Activated naive CD8-positive, alpha-beta T cell treated with anti-CD3 and anti-CD28 coated beads for 36 hours (primary cell): Measurements from ENCODE around the gene U2SURP. TPM values are rescaled to one million over a fixed set of nuclear protein-coding genes. Genes with fewer than 3 reads are reported as not detected.
"Not testable (repeated sequence)": the region's sequence is repeated elsewhere in the genome, so short reads cannot be mapped to it uniquely, and the experiment has no call there.

Source experiments
- DNase-seq: peaks from one replicate; pipeline ENCODE4 v3.0.0; 2021
- H3K27ac Mint-ChIP-seq: one replicate; pipeline ENCODE4 v1.8.0; 2022; ENCODE audit warnings: mild to moderate bottlenecking, moderate library complexity, mixed read lengths
- H3K27me3 Mint-ChIP-seq: one replicate; pipeline ENCODE4 v1.8.0; 2022; ENCODE audit warnings: mild to moderate bottlenecking, mixed read lengths
- H3K36me3 Mint-ChIP-seq: one replicate; pipeline ENCODE4 v1.8.0; 2021; ENCODE audit warnings: mild to moderate bottlenecking, mixed read lengths
- H3K4me1 Mint-ChIP-seq: one replicate; pipeline ENCODE4 v1.8.0; 2021; ENCODE audit warnings: mixed read lengths
- H3K4me3 Mint-ChIP-seq: one replicate; pipeline ENCODE4 v1.8.0; 2022; ENCODE audit warnings: mild to moderate bottlenecking, moderate library complexity, mixed read lengths
- H3K9me3 Mint-ChIP-seq: one replicate; pipeline ENCODE4 v1.8.0; 2022; ENCODE audit warnings: mixed read lengths
- total RNA-seq, 2 experiments: library from RNA; stranded (reverse); gene quantifications; one replicate each; pipeline ENCODE4 v1.2.3, GENCODE V29; 2021

The U2SURP gene
- total RNA-seq, 2 experiments from 2014 or later = 201 to 209 TPM

DNA sequence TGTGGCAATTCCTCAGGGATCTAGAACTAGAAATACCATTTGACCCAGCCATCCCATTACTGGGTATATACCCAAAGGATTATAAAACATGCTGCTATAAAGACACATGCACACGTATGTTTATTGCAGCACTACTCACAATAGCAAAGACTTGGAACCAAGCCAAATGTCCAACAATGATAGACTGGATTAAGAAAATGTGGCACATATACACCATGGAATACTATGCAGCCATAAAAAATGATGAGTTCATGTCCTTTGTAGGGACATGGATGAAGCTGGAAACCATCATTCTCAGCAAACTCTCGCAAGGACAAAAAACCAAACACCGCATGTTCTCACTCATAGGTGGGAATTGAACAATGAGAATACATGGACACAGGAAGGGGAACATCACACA lies 12.5 kb upstream of the U2SURP start:
- H3K4me1 Mint-ChIP-seq, H3K4me3 Mint-ChIP-seq, DNase-seq, H3K27ac Mint-ChIP-seq, H3K36me3 Mint-ChIP-seq, H3K9me3 Mint-ChIP-seq: not testable (repeated sequence)
- peaks cover 15% of the 10 kb centered on the region for H3K27me3 Mint-ChIP-seq

- Mint-ChIP-seq H3K27ac (no peak overlapping the region), H3K36me3 (no peaks in the 10 kb centered on the region), H3K27me3 (peaks cover 22% of the 10 kb centered on the region), H3K9me3 (no peaks in the 10 kb centered on the region), H3K4me3 (no peak overlapping the region), H3K4me1 (peaks cover 5% of the 10 kb centered on the region)
- no peak for DNase-seq
These were observed 10.6 kb upstream of the U2SURP start for GRCh38 chr3:142990721-142991120.

DNA sequence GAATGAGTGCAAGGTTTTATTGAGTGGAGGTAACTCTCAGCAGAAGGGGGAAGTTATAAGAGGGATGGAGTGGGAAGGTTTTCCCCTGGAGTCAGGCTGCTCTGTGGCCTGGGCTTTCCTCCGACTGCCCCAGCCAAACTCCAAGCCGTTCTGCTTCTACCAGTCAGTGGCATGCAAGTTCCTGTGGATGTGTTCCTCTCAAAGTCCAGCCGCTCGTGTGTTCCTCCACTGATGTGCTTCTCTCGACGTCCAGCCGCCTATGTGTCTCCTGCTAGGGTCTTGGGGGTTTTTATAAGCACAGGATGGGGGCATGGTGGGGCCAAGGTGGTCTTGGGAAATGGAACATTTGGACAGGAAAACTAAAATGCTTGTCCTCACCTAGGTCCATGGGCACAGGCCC lies 9.0 kb upstream of the U2SURP start:
- DNase-seq = no peak
- Mint-ChIP-seq H3K4me1 (peaks cover 5% of the 10 kb centered on the region), H3K9me3 (no peaks in the 10 kb centered on the region), H3K4me3 (no peak overlapping the region), H3K27ac (no peak overlapping the region), H3K27me3 (peaks cover 28% of the 10 kb centered on the region), H3K36me3 (no peaks in the 10 kb centered on the region)

GRCh38 chr3:142993958-142994442 lies 7.4 kb upstream of the U2SURP start:
- H3K27me3 Mint-ChIP-seq = peaks cover 24% of the 10 kb centered on the region
- peaks cover 5% of the 10 kb centered on the region for H3K4me1 Mint-ChIP-seq
- no peaks in the 10 kb centered on the region for H3K9me3 Mint-ChIP-seq
- no peaks in the 10 kb centered on the region for H3K36me3 Mint-ChIP-seq
- DNase-seq = peak; percentile 47
- no peak overlapping the region for H3K4me3 Mint-ChIP-seq
- H3K27ac Mint-ChIP-seq = no peak overlapping the region

DNA sequence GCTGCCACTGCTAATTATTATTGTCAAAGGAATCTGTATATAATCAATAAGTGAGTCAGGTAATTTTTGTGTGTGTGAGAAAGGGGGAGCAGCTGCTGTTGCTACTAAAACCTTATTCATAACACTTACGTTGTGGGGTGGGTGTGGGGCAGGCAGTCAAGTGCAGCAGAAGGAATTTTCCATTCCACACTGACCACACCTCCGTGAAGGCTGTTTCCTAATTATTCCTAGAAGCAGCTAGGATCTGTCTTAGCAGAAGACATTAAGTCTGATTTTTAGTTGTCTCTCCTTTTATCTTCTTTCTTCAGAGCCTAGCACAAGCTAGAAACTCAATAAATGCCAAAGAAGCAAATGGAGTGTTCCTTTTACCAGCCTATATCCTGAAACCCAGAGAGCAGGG lies 4.0 kb upstream of the U2SURP start:
- H3K27me3 Mint-ChIP-seq = peaks cover 19% of the 10 kb centered on the region
- no peaks in the 10 kb centered on the region for H3K9me3 Mint-ChIP-seq
- no peak overlapping the region for H3K4me3 Mint-ChIP-seq
- H3K27ac Mint-ChIP-seq = no peak overlapping the region
- peaks cover 16% of the 10 kb centered on the region for H3K4me1 Mint-ChIP-seq
- DNase-seq = no peak
- peaks cover 5% of the 10 kb centered on the region for H3K36me3 Mint-ChIP-seq

GRCh38 chr3:142998439-142998838 lies 2.9 kb upstream of the U2SURP start:
- Mint-ChIP-seq H3K4me3 (no peak overlapping the region), H3K9me3 (no peaks in the 10 kb centered on the region), H3K4me1 (peaks cover 18% of the 10 kb centered on the region), H3K27me3 (peaks cover 15% of the 10 kb centered on the region), H3K27ac (no peak overlapping the region), H3K36me3 (peaks cover 12% of the 10 kb centered on the region)
- DNase-seq = no peak

GRCh38 chr3:142999881-143000280 lies 1.5 kb upstream of the U2SURP start:
- DNase-seq = no peak
- peaks cover 14% of the 10 kb centered on the region for H3K36me3 Mint-ChIP-seq
- H3K9me3 Mint-ChIP-seq = no peaks in the 10 kb centered on the region
- H3K4me1 Mint-ChIP-seq = peaks cover 18% of the 10 kb centered on the region
- H3K27me3 Mint-ChIP-seq = peaks cover 6% of the 10 kb centered on the region
- peak overlapping the region; percentile 94 for H3K4me3 Mint-ChIP-seq
- H3K27ac Mint-ChIP-seq = peak overlapping the region; percentile 42

DNA sequence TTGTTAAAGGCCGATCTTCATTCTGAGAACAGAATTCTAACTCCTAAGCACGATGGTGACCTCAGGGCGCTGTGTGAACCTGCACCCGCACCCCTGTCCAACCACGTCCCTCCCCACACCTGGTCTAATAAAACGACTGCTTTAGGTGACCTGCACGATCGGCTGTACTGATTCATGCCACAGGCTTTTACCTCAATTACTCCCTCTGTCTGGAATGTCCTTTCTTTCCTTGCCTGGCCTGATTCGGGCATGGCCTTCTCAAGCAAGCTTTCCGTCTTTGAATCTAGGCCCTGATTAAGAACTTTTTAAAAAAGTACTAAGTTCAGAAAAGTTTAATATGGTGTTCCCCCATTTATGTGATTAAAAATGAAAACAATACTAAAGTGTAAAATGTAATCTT lies 842 bp upstream of the U2SURP start:
- H3K36me3 Mint-ChIP-seq = peaks cover 14% of the 10 kb centered on the region
- H3K9me3 Mint-ChIP-seq = no peaks in the 10 kb centered on the region
- peak overlapping the region; percentile 94 for H3K4me3 Mint-ChIP-seq
- DNase-seq = no peak
- H3K4me1 Mint-ChIP-seq = peaks cover 23% of the 10 kb centered on the region
- H3K27me3 Mint-ChIP-seq = peaks cover 6% of the 10 kb centered on the region
- H3K27ac Mint-ChIP-seq = peak overlapping the region; percentile 98

GRCh38 chr3:143001034-143001368 lies 369 bp upstream of the U2SURP start:
- H3K36me3 Mint-ChIP-seq = peaks cover 14% of the 10 kb centered on the region
- H3K9me3 Mint-ChIP-seq = no peaks in the 10 kb centered on the region
- peak; percentile 69 for DNase-seq
- H3K4me3 Mint-ChIP-seq = peak overlapping the region; percentile 94
- H3K4me1 Mint-ChIP-seq = peaks cover 25% of the 10 kb centered on the region
- peaks cover 6% of the 10 kb centered on the region for H3K27me3 Mint-ChIP-seq
- H3K27ac Mint-ChIP-seq = peak overlapping the region; percentile 98

- H3K36me3 Mint-ChIP-seq = peaks cover 17% of the 10 kb centered on the region
- H3K27me3 Mint-ChIP-seq = no peaks in the 10 kb centered on the region
- H3K9me3 Mint-ChIP-seq = no peaks in the 10 kb centered on the region
- DNase-seq = peak; percentile 7
- peak overlapping the region; percentile 94 for H3K4me3 Mint-ChIP-seq
- peaks cover 33% of the 10 kb centered on the region for H3K4me1 Mint-ChIP-seq
- peak overlapping the region; percentile 98 for H3K27ac Mint-ChIP-seq
These were observed 828 bp downstream of the U2SURP start for GRCh38 chr3:143002083-143002712.

DNA sequence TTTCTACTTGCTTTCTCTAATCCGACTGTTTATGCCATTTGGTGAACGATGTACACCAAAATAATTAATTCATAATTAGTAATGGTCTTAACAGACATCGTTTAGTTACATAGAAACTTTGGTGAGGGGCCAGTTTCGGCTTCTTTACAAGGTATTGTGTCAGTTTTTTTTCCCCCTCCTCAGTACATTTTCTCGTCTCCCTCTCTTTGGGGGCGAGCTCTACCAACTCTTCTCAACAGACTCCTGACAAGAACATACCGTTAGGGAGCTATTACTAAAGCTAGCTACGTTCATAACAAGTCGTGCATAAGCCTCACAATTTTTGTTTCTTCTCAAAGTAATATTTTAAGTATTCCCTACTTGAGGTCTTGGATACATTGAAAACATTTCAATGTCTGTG lies 1.4 kb downstream of the U2SURP start:
- Mint-ChIP-seq H3K27me3 (no peaks in the 10 kb centered on the region), H3K36me3 (peaks cover 17% of the 10 kb centered on the region), H3K4me1 (peaks cover 37% of the 10 kb centered on the region), H3K9me3 (no peaks in the 10 kb centered on the region), H3K27ac (peak overlapping the region; percentile 98), H3K4me3 (peak overlapping the region; percentile 94)
- DNase-seq = no peak

DNA sequence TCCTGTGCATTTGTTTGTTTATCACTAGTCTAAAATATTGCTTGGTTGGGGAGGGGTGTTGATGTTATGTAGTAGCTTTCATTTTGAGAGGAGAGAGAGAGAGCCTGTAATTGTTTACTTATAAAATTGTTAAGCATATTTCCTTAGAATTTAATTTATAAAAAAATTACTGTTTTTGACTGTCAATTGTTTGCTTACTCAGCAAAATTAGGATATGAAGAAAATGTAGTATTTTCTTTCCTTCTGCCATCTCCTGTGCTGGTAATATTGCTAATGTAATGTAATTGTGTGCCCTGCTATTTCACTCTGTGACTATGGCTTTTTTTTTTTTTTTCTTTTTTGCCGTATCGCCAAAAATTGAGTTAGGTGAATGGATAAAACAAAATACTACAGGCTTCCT lies 3.5 kb downstream of the U2SURP start:
- Mint-ChIP-seq H3K36me3 (peaks cover 17% of the 10 kb centered on the region), H3K4me1 (peaks cover 50% of the 10 kb centered on the region), H3K27me3 (no peaks in the 10 kb centered on the region), H3K27ac (no peak overlapping the region), H3K9me3 (no peaks in the 10 kb centered on the region), H3K4me3 (peak overlapping the region; percentile 62)
- DNase-seq = no peak

- Mint-ChIP-seq H3K27ac (no peak overlapping the region), H3K36me3 (peaks cover 15% of the 10 kb centered on the region)
- DNase-seq = no peak
These were observed 8.7 kb downstream of the U2SURP start for GRCh38 chr3:143010024-143010423.

GRCh38 chr3:143011705-143012104 lies 10.3 kb downstream of the U2SURP start:
- no peaks in the 10 kb centered on the region for H3K9me3 Mint-ChIP-seq
- no peaks in the 10 kb centered on the region for H3K27me3 Mint-ChIP-seq
- H3K4me1 Mint-ChIP-seq = peaks cover 54% of the 10 kb centered on the region
- peak overlapping the region; percentile 62 for H3K27ac Mint-ChIP-seq
- no peak overlapping the region for H3K4me3 Mint-ChIP-seq
- no peak for DNase-seq
- H3K36me3 Mint-ChIP-seq = peaks cover 16% of the 10 kb centered on the region

More at GRCh38 chr3:143010024-143010423, 8.7 kb downstream of the U2SURP start:
- Mint-ChIP-seq H3K4me1 (peaks cover 65% of the 10 kb centered on the region), H3K9me3 (no peaks in the 10 kb centered on the region), H3K4me3 (no peak overlapping the region), H3K27me3 (no peaks in the 10 kb centered on the region)

DNA sequence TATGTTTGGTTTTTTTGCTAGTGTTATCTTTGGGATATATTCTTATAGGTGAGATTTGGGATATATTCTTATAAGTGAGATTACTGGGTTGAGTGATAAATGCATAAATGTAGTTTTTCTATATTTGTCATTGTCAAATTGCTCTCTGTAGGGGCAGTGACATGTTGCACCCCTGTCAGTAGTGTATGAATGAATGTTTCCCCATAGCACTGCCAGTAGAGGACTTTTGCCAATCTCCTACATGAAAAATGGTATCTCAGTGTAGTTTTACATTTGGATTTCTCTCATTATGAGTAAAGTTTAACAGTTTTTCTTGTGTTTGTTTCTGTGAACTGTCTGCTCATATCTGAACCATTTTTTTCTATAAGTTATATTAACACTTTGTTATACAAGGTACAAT lies 13.6 kb downstream of the U2SURP start:
- peaks cover 33% of the 10 kb centered on the region for H3K36me3 Mint-ChIP-seq
- H3K27me3 Mint-ChIP-seq = no peaks in the 10 kb centered on the region
- no peak overlapping the region for H3K27ac Mint-ChIP-seq
- no peak overlapping the region for H3K4me3 Mint-ChIP-seq
- H3K9me3 Mint-ChIP-seq = no peaks in the 10 kb centered on the region
- no peak for DNase-seq
- peaks cover 34% of the 10 kb centered on the region for H3K4me1 Mint-ChIP-seq

DNA sequence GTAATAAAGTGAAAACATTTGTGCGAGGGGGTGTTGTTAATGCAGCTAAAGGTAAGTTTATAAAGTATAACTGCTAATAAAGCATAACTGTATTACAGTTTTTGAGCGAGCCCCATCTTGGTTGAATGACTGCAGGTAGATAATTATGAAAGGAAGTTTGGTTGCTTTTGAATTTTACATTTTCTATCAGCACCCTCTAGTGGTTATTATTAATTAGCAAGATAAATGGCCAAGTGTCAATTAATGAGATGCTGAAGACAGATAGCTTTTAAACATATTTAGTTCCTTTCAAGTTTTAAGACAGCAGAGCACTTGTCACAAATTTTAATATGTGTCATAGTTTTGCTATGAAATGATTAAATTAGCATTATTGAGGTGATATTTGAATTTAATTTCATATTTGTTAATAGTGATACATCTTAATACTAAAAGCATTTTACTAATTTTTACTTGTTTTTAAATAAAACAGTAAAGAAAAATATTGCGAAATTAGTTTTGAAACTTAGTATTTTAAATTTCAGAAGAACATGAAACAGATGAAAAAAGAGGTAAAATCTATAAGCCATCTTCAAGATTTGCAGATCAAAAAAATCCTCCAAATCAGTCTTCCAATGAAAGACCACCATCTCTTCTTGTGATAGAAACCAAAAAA lies 15.1 kb downstream of the U2SURP start:
- Mint-ChIP-seq H3K4me1 (peaks cover 20% of the 10 kb centered on the region), H3K27ac (no peak overlapping the region), H3K4me3 (no peak overlapping the region), H3K27me3 (no peaks in the 10 kb centered on the region), H3K36me3 (peaks cover 39% of the 10 kb centered on the region), H3K9me3 (no peaks in the 10 kb centered on the region)
- DNase-seq = no peak
